ENCODE data around the gene TMEM212.
"Not testable (repeated sequence)": the region's sequence is repeated elsewhere in the genome, so short reads cannot be mapped to it uniquely, and the experiment has no call there.

The TMEM212 gene

GRCh38 chr3:171813897-171814460 is 29.2 kb upstream of the TMEM212 start:
- 0 out of 2 replicates have a peak, but pooled peaks cover 4% of the 10 kb centered on the region for H3K4me1 ChIP-seq (ENCODE audit: insufficient read depth, low read length)
- 88% methylated on average over 4 of the region's 4 CpGs for WGBS
- H3K27me3 ChIP-seq (ENCODE audit: insufficient read depth, low read length): peaks cover 35% of the 10 kb centered on the region
- no peak overlapping the region for H3K9ac ChIP-seq (ENCODE audit: low read depth, low read length)
- no peaks in the 10 kb centered on the region for H3K9me3 ChIP-seq (ENCODE audit: insufficient read depth, low read depth, low read length)
- H3K4me3 ChIP-seq (ENCODE audit: low read length): no peak overlapping the region
- no peak overlapping the region for H3K27ac ChIP-seq (ENCODE audit: low read depth, low read length)
- H3K36me3 ChIP-seq (ENCODE audit: insufficient read depth, low read length): no peaks in the 10 kb centered on the region

GRCh38 chr3:171814662-171815061 is 28.5 kb upstream of the TMEM212 start:
- H3K36me3 ChIP-seq (ENCODE audit: insufficient read depth, low read length); H3K9me3 ChIP-seq (ENCODE audit: insufficient read depth, low read depth, low read length); H3K4me3 ChIP-seq (ENCODE audit: low read length); H3K9ac ChIP-seq (ENCODE audit: low read depth, low read length); H3K4me1 ChIP-seq (ENCODE audit: insufficient read depth, low read length); H3K27ac ChIP-seq (ENCODE audit: low read depth, low read length): not testable (repeated sequence)
- peaks cover 28% of the 10 kb centered on the region for H3K27me3 ChIP-seq (ENCODE audit: insufficient read depth, low read length)
- WGBS: 94% methylated on average over 6 of the region's 6 CpGs

GRCh38 chr3:171815973-171816595 is 27.1 kb upstream of the TMEM212 start:
- no peaks in the 10 kb centered on the region for H3K4me1 ChIP-seq (ENCODE audit: insufficient read depth, low read length)
- no peak overlapping the region for H3K4me3 ChIP-seq (ENCODE audit: low read length)
- 78% methylated on average over 2 of the region's 2 CpGs for WGBS
- no peak overlapping the region for H3K27ac ChIP-seq (ENCODE audit: low read depth, low read length)
- H3K27me3 ChIP-seq (ENCODE audit: insufficient read depth, low read length): peaks cover 14% of the 10 kb centered on the region
- H3K36me3 ChIP-seq (ENCODE audit: insufficient read depth, low read length): no peaks in the 10 kb centered on the region
- H3K9me3 ChIP-seq (ENCODE audit: insufficient read depth, low read depth, low read length): no peaks in the 10 kb centered on the region
- H3K9ac ChIP-seq (ENCODE audit: low read depth, low read length): no peak overlapping the region

- Histone ChIP-seq H3K9me3 (ENCODE audit: insufficient read depth, low read depth, low read length) (no peaks in the 10 kb centered on the region), H3K27ac (ENCODE audit: low read depth, low read length) (no peak overlapping the region)
- 90% methylated on average over 4 of the region's 4 CpGs for WGBS
Observed at GRCh38 chr3:171817074-171817800, 25.9 kb upstream of the TMEM212 start.

GRCh38 chr3:171821044-171821443 is 22.1 kb upstream of the TMEM212 start:
- 96% methylated on average over 3 of the region's 3 CpGs for WGBS
- Histone ChIP-seq H3K9me3 (ENCODE audit: insufficient read depth, low read depth, low read length) (no peaks in the 10 kb centered on the region), H3K27me3 (ENCODE audit: insufficient read depth, low read length) (no peaks in the 10 kb centered on the region), H3K36me3 (ENCODE audit: insufficient read depth, low read length) (no peaks in the 10 kb centered on the region), H3K4me3 (ENCODE audit: low read length) (no peak overlapping the region), H3K27ac (ENCODE audit: low read depth, low read length) (no peak overlapping the region), H3K4me1 (ENCODE audit: insufficient read depth, low read length) (peaks cover 14% of the 10 kb centered on the region), H3K9ac (ENCODE audit: low read depth, low read length) (no peak overlapping the region)

More at GRCh38 chr3:171817074-171817800, 25.9 kb upstream of the TMEM212 start:
- Histone ChIP-seq H3K27me3 (ENCODE audit: insufficient read depth, low read length) (peaks cover 2% of the 10 kb centered on the region; the same call in 1 of the 2 replicates), H3K4me3 (ENCODE audit: low read length) (no peak overlapping the region), H3K9ac (ENCODE audit: low read depth, low read length) (no peak overlapping the region), H3K36me3 (ENCODE audit: insufficient read depth, low read length) (no peaks in the 10 kb centered on the region), H3K4me1 (ENCODE audit: insufficient read depth, low read length) (no peaks in the 10 kb centered on the region)

GRCh38 chr3:171821778-171822358 is 21.3 kb upstream of the TMEM212 start:
- no peak overlapping the region for H3K4me3 ChIP-seq (ENCODE audit: low read length)
- no peaks in the 10 kb centered on the region for H3K27me3 ChIP-seq (ENCODE audit: insufficient read depth, low read length)
- 53% methylated on average over 1 of the region's 2 CpGs for WGBS
- H3K9ac ChIP-seq (ENCODE audit: low read depth, low read length): no peak overlapping the region
- H3K9me3 ChIP-seq (ENCODE audit: insufficient read depth, low read depth, low read length): no peaks in the 10 kb centered on the region
- H3K4me1 ChIP-seq (ENCODE audit: insufficient read depth, low read length): peaks cover 14% of the 10 kb centered on the region
- H3K27ac ChIP-seq (ENCODE audit: low read depth, low read length): no peak overlapping the region
- H3K36me3 ChIP-seq (ENCODE audit: insufficient read depth, low read length): no peaks in the 10 kb centered on the region

GRCh38 chr3:171822431-171823106 is 20.6 kb upstream of the TMEM212 start:
- 95% methylated on average over 4 of the region's 4 CpGs for WGBS

GRCh38 chr3:171824116-171824515 is 19.0 kb upstream of the TMEM212 start:
- Histone ChIP-seq H3K27ac (ENCODE audit: low read depth, low read length) (no peak overlapping the region), H3K9me3 (ENCODE audit: insufficient read depth, low read depth, low read length) (no peaks in the 10 kb centered on the region), H3K27me3 (ENCODE audit: insufficient read depth, low read length) (no peaks in the 10 kb centered on the region), H3K9ac (ENCODE audit: low read depth, low read length) (no peak overlapping the region), H3K36me3 (ENCODE audit: insufficient read depth, low read length) (no peaks in the 10 kb centered on the region), H3K4me3 (ENCODE audit: low read length) (no peak overlapping the region), H3K4me1 (ENCODE audit: insufficient read depth, low read length) (peaks cover 14% of the 10 kb centered on the region)
- 95% methylated on average over 6 of the region's 6 CpGs for WGBS

More at GRCh38 chr3:171822431-171823106, 20.6 kb upstream of the TMEM212 start:
- Histone ChIP-seq H3K36me3 (ENCODE audit: insufficient read depth, low read length) (no peaks in the 10 kb centered on the region), H3K9me3 (ENCODE audit: insufficient read depth, low read depth, low read length) (no peaks in the 10 kb centered on the region), H3K27ac (ENCODE audit: low read depth, low read length) (no peak overlapping the region), H3K4me1 (ENCODE audit: insufficient read depth, low read length) (peaks cover 14% of the 10 kb centered on the region), H3K27me3 (ENCODE audit: insufficient read depth, low read length) (no peaks in the 10 kb centered on the region), H3K4me3 (ENCODE audit: low read length) (no peak overlapping the region), H3K9ac (ENCODE audit: low read depth, low read length) (no peak overlapping the region)

GRCh38 chr3:171824824-171825221 is 18.3 kb upstream of the TMEM212 start:
- no peak overlapping the region for H3K4me3 ChIP-seq (ENCODE audit: low read length)
- no peaks in the 10 kb centered on the region for H3K27me3 ChIP-seq (ENCODE audit: insufficient read depth, low read length)
- no peak overlapping the region for H3K9ac ChIP-seq (ENCODE audit: low read depth, low read length)
- H3K36me3 ChIP-seq (ENCODE audit: insufficient read depth, low read length): no peaks in the 10 kb centered on the region
- WGBS: 65% methylated on average over 7 of the region's 7 CpGs
- H3K4me1 ChIP-seq (ENCODE audit: insufficient read depth, low read length): peaks cover 14% of the 10 kb centered on the region
- no peak overlapping the region for H3K27ac ChIP-seq (ENCODE audit: low read depth, low read length)
- no peaks in the 10 kb centered on the region for H3K9me3 ChIP-seq (ENCODE audit: insufficient read depth, low read depth, low read length)

GRCh38 chr3:171825222-171825828 is 17.8 kb upstream of the TMEM212 start:
- no peak overlapping the region for H3K27ac ChIP-seq (ENCODE audit: low read depth, low read length)
- peaks cover 14% of the 10 kb centered on the region for H3K4me1 ChIP-seq (ENCODE audit: insufficient read depth, low read length)
- no peak overlapping the region for H3K4me3 ChIP-seq (ENCODE audit: low read length)

More at GRCh38 chr3:171825222-171825828, 17.8 kb upstream of the TMEM212 start:
- no peaks in the 10 kb centered on the region for H3K36me3 ChIP-seq (ENCODE audit: insufficient read depth, low read length)
- H3K9ac ChIP-seq (ENCODE audit: low read depth, low read length): no peak overlapping the region
- no peaks in the 10 kb centered on the region for H3K27me3 ChIP-seq (ENCODE audit: insufficient read depth, low read length)
- WGBS: 63% methylated on average over 5 of the region's 5 CpGs
- no peaks in the 10 kb centered on the region for H3K9me3 ChIP-seq (ENCODE audit: insufficient read depth, low read depth, low read length)

Measured in HUES64 (cell line).